SK-N-MC (cell line): ENCODE results near the gene ZNF841.
A peak's percentile ranks its signal among the peaks of the same experiment; 100 is the strongest.

Experiments used
- EZH2 ChIP-seq: fragments of 200-600 bp; sonication (generic); IDR thresholded peaks from one replicate; pipeline ENCODE4 v1.6.1; 2017; ENCODE audit warnings: antibody characterized with exemption
- FOXP2 ChIP-seq: optimal IDR thresholded peaks from 2 replicates; pipeline ENCODE3; 2011; ENCODE audit warnings: mild to moderate bottlenecking, moderate library complexity; ENCODE audit not compliant: insufficient read depth; ENCODE audit errors: extremely low read length, control extremely low read depth
- POLR2AphosphoS5 ChIP-seq: IDR thresholded peaks from 2 replicates; pipeline ENCODE4 v1.6.1; 2012; ENCODE audit warnings: mild to moderate bottlenecking, low read depth, low read length, borderline replicate concordance

DNA sequence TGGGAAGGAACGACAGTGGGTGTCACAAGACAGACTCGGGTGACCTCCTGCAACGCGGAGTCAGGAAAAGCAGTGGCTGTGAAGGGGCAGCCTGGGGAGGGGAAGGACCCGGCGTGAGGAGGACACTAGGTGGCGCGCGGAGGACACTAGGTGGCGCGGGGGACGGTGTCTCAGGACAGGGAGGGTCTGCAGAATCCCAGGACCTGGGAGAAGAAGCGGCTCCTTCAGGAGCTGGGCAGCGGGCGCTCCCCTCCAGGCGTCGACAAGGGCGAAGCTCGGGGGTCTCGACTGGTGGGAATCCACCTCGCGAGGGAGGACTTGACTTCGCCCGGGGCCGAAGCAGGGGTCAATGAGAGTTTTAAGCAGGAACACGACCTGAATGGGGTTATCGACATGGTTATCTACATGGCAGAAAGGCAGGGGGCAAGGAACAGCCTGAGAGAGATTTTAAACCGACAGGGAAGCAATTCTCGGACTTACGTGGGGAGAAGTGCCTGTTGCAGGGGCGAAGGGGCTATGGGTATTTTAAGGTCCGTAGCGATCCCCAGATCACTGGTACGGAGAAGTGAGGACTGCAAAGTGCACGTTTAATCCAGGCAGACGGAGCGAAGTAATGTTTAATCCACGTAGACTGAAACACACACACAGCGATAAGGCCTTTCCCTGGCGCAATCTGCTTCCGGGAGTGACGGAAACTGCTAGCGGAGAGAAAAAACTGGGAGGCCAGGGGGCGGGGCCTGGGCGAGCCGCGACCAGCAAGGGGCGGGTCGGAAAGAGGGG is 43.9 kb upstream of the ZNF841 start, which contains the start of gene ZNF616:
- TF ChIP-seq POLR2AphosphoS5 (peak; percentile 95), EZH2 (no peak), FOXP2 (no peak)
